Transverse colon (tissue), 3 donors: ENCODE measurements around the gene ZBTB4.

Source experiments
- EP300 ChIP-seq: sonication (generic); formaldehyde crosslinking; IDR thresholded peaks from one replicate; pipeline ENCODE4 v1.6.1; 2017; ENCODE audit warnings: antibody characterized with exemption, low read depth
- POLR2A ChIP-seq: fragments of 450-650 bp; IDR thresholded peaks from one replicate; pipeline ENCODE4 v1.6.1; 2016; ENCODE audit warnings: antibody characterized with exemption, mild to moderate bottlenecking, moderate library complexity
- POLR2AphosphoS5 ChIP-seq, 3 donors: sonication (generic); formaldehyde crosslinking; IDR thresholded peaks; one replicate each; pipeline ENCODE4 v1.6.1; 2016; ENCODE audit warnings: antibody characterized with exemption in 3 of 3

- no peak for TF ChIP-seq POLR2A
- no peak for TF ChIP-seq POLR2AphosphoS5 (IDR thresholded peaks at IDR 0.05)
- no peak for TF ChIP-seq EP300
Measured at GRCh38 chr17:7508846-7509245, 29.4 kb upstream of the ZBTB4 start.
